Caco-2 (cell line): Measurements from ENCODE around the gene ZC3HAV1. TPM values are rescaled to one million over a fixed set of nuclear protein-coding genes. Genes with fewer than 3 reads are reported as not detected.

Experiments used
- BruUV-seq: library from RNA; stranded (reverse); fragments of 400-500 nt; replicated peaks from 2 replicates; lab custom pipeline; 2021; lab: Mats Ljungman, UMichigan
- CTCF ChIA-PET: fragments of 300-600 bp; sonication (Branson Sonifier 250); formaldehyde crosslinking; loops from one replicate; lab custom pipeline; 2022; ENCODE audit warnings: antibody characterized with exemption; lab: Charles Lee
- POLR2A ChIA-PET: fragments of 300-600 bp; sonication (Branson Sonifier 250); formaldehyde crosslinking; loops from one replicate; lab custom pipeline; 2022; ENCODE audit warnings: antibody characterized with exemption; lab: Charles Lee
- DNase-seq, 2 experiments: peaks; one replicate each; pipeline versions ENCODE4 v3.0.0 to v3.0.0-alpha.2; 2020 to 2022
- H3K27me3 ChIP-seq: replicated peaks from 2 replicates; pipeline ENCODE4 v1.6.0; 2011; ENCODE audit warnings: low read length; ENCODE audit not compliant: control insufficient read depth, insufficient read depth
- H3K36me3 ChIP-seq: 2 replicates; pipeline ENCODE4 v1.5.1; 2011; ENCODE audit warnings: low read length; ENCODE audit not compliant: control insufficient read depth, insufficient read depth
- H3K4me1 ChIP-seq: fragments of 250-450 bp; sonication (Bioruptor Pico); 2 replicates; pipeline ENCODE4 v1.5.1; 2020; ENCODE audit warnings: mild to moderate bottlenecking
- H3K4me3 ChIP-seq: 2 replicates; pipeline ENCODE4 v1.5.1; 2011; ENCODE audit warnings: low read depth, mild to moderate bottlenecking, control low read depth, low read length
- H3K9me3 ChIP-seq: fragments of 250-450 bp; sonication (Bioruptor Pico); 2 replicates; pipeline ENCODE4 v1.5.1; 2020; ENCODE audit warnings: mild to moderate bottlenecking, moderate library complexity
- H3K27ac Mint-ChIP-seq: one replicate; pipeline ENCODE4 v1.8.0; 2022; ENCODE audit warnings: mixed read lengths; ENCODE audit not compliant: unreplicated experiment
- H3K27me3 Mint-ChIP-seq: one replicate; pipeline ENCODE4 v1.8.0; 2022; ENCODE audit warnings: mixed read lengths; ENCODE audit not compliant: insufficient read depth, unreplicated experiment
- H3K36me3 Mint-ChIP-seq: one replicate; pipeline ENCODE4 v1.8.0; 2022; ENCODE audit warnings: mild to moderate bottlenecking, mixed read lengths; ENCODE audit not compliant: insufficient read depth, unreplicated experiment
- H3K4me1 Mint-ChIP-seq: one replicate; pipeline ENCODE4 v1.8.0; 2022; ENCODE audit warnings: low read depth, mixed read lengths; ENCODE audit not compliant: unreplicated experiment
- H3K4me3 Mint-ChIP-seq: one replicate; pipeline ENCODE4 v1.8.0; 2022; ENCODE audit warnings: mild to moderate bottlenecking, moderate library complexity, mixed read lengths; ENCODE audit not compliant: unreplicated experiment
- H3K9me3 Mint-ChIP-seq: one replicate; pipeline ENCODE4 v1.8.0; 2022; ENCODE audit warnings: mixed read lengths; ENCODE audit not compliant: unreplicated experiment
- CTCF ChIP-seq, 2 experiments: fragments of 200-600 bp in 1 of 2; IDR thresholded peaks; 1 replicate in 1 of 2; 2 replicates in 1 of 2; pipeline versions ENCODE4 v1.5.1 to v1.8.0; 2011 to 2022; ENCODE audit warnings: antibody characterized with exemption in 1 of 2, control low read depth in 1 of 2, inconsistent platforms in 1 of 2, low read depth in 1 of 2, low read length in 1 of 2, mild to moderate bottlenecking in 1 of 2, moderate library complexity in 1 of 2; ENCODE audit not compliant: insufficient read depth in 1 of 2, severe bottlenecking in 1 of 2, unreplicated experiment in 1 of 2
- intact Hi-C: fragments of 100-400 bp; cut with micrococcal nuclease; formaldehyde crosslinking; loops from one replicate; pipeline ENCODE4 v1.10.0; 2022; ENCODE audit not compliant: unreplicated experiment
- total RNA-seq: library from RNA; stranded (reverse); gene quantifications from 2 replicates; pipeline ENCODE4 v1.2.3, GENCODE V29; 2022

ZC3HAV1 gene
- total RNA-seq, 1 experiment from 2014 or later: 30.8 TPM

GRCh38 chr7:139044813-139045794 lies 64.4 kb downstream of the ZC3HAV1 start:
- Histone ChIP-seq H3K27me3 (no peaks in the 10 kb centered on the region), H3K4me3 (no peak overlapping the region), H3K4me1 (no peaks in the 10 kb centered on the region; the same call in 1 of the 2 replicates), H3K36me3 (no peaks in the 10 kb centered on the region; the same call in 1 of the 2 replicates), H3K9me3 (no peaks in the 10 kb centered on the region)
- Mint-ChIP-seq H3K4me1 (no peaks in the 10 kb centered on the region), H3K27me3 (no peaks in the 10 kb centered on the region), H3K27ac (no peak overlapping the region), H3K9me3 (no peaks in the 10 kb centered on the region), H3K4me3 (no peak overlapping the region), H3K36me3 (peaks cover 29% of the 10 kb centered on the region)
- TF ChIP-seq CTCF (IDR thresholded peaks at IDR 0.05; ENCODE audit: insufficient read depth in 1 of 2, low read depth in 1 of 2, low read length in 1 of 2, severe bottlenecking in 1 of 2, unreplicated experiment in 1 of 2): no peak
- DNase-seq: no peak
- CTCF ChIA-PET: interaction anchor here (1.1 kb wide), 1 partner anchor 30 kb away, joined by 3 read pairs; no protein-coding TSS in a partner anchor
- no TSS peak for BruUV-seq
- POLR2A ChIA-PET: no interaction called here
- intact Hi-C loops: no loop called here

GRCh38 chr7:139043823-139044812 lies 65.4 kb downstream of the ZC3HAV1 start:
- no peaks in the 10 kb centered on the region; the same call in 1 of the 2 replicates for H3K4me1 ChIP-seq
- TF ChIP-seq CTCF (IDR thresholded peaks at IDR 0.05; ENCODE audit: insufficient read depth in 1 of 2, low read depth in 1 of 2, low read length in 1 of 2, severe bottlenecking in 1 of 2, unreplicated experiment in 1 of 2): no peak
- intact Hi-C loops: no loop called here
- Mint-ChIP-seq H3K36me3 (peaks cover 19% of the 10 kb centered on the region), H3K9me3 (no peaks in the 10 kb centered on the region), H3K27me3 (no peaks in the 10 kb centered on the region), H3K4me1 (no peaks in the 10 kb centered on the region), H3K4me3 (no peak overlapping the region), H3K27ac (no peak overlapping the region)
- BruUV-seq: no TSS peak
- H3K36me3 ChIP-seq: no peaks in the 10 kb centered on the region; the same call in 1 of the 2 replicates
- ChIA-PET POLR2A (no interaction called here), CTCF (interaction anchor here (1.1 kb wide), 1 partner anchor 31 kb away, joined by 3 read pairs; no protein-coding TSS in a partner anchor)
- H3K9me3 ChIP-seq: no peaks in the 10 kb centered on the region
- H3K27me3 ChIP-seq: no peaks in the 10 kb centered on the region
- DNase-seq: no peak
- H3K4me3 ChIP-seq: no peak overlapping the region
